Measurements from ENCODE around the gene TADA2B.
A peak's percentile ranks its signal among the peaks of the same experiment; 100 is the strongest.

Gene TADA2B

GRCh38 chr4:7018281-7018680, 24.9 kb upstream of the TADA2B start:
- DNase-seq (ENCODE audit: low read depth, low spot score), result no peak

GRCh38 chr4:7019367-7019766, 23.8 kb upstream of the TADA2B start:
- no peak for DNase-seq (ENCODE audit: low read depth, low spot score)

- DNase-seq (ENCODE audit: low read depth, low spot score), result no peak
These were observed 22.9 kb upstream of the TADA2B start for GRCh38 chr4:7020290-7020689.

DNA sequence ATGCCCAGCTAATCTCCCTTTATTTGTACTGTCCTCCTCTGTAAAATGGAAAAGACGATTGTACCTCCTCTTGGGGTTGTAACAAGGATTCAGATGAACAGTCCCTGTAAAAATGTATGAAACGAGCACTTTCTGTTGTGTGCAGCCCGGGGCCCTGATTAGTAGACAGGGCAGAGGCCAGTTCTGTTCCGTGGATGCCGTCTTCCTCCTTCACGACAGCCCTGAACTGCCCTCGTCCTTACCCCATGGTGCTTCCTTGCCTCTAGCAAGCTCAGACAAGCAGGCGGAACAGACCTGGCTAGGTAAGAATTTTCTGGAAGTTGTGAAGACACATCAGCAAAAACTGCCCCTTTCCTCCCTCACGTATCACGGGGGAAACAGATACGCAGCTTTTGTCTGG, 22.3 kb upstream of the TADA2B start:
- DNase-seq (ENCODE audit: low read depth, low spot score), result no peak

GRCh38 chr4:7021355-7021754, 21.8 kb upstream of the TADA2B start:
- DNase-seq (ENCODE audit: low read depth, low spot score), result no peak

DNA sequence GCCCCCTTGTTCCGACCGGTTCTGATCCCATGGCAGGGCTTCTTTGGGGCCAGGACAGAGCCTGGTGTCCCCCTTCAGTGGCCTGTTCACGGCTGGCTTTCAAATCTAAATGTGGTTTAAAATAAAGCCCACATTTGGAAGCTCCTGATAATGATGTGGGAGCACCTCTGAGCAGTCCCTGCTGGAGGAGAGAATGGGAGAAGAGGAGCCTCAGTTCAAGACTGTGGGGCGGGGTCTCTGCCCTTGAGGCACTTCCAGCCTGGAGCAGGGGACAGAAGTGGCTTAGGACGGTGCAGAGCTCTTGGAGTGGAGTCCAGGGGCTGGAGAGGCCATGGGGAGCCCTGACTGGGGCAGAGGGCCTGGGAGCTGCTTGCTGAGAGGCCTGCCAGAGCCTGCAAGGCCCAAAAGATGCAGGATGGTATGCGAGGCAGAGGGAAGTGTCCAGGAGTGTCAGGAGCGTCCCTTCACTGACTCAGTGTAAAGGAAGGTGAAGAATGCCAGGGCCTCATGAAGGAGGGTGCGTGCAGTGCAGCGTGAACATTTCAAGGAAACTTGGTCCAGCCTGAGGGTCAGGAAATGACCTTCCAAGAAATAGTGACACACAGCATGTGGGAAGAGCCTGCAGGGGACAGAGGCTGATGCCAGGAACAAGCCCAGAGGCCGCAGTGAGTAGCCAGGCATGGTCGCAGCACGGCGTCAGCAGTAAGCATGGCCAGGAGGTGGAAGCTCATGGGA, 21.1 kb upstream of the TADA2B start:
- DNase-seq (ENCODE audit: low read depth, low spot score), result no peak

GRCh38 chr4:7023486-7023885, 19.7 kb upstream of the TADA2B start:
- no peak for DNase-seq (ENCODE audit: low read depth, low spot score)

DNA sequence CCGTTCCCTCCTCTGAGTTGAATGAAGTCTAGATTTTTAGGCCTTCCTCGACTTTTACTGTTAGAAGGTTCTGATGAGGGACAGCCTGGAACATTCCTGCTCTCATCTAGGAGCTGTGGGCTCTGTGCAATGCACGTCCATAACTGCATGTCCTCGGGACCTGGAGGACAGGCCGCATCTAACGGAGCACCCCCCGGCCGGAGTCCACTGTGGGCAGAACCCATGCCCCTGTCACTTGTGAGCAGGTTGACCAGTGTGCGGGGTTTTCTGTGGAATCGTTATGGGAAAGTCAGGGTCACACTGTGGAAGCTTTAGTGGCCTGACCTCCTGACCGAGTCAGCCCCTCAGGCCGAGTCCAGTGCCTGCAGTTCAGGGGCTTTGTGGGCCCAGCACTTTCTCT, 19.3 kb upstream of the TADA2B start:
- DNase-seq (ENCODE audit: low read depth, low spot score), result no peak

DNA sequence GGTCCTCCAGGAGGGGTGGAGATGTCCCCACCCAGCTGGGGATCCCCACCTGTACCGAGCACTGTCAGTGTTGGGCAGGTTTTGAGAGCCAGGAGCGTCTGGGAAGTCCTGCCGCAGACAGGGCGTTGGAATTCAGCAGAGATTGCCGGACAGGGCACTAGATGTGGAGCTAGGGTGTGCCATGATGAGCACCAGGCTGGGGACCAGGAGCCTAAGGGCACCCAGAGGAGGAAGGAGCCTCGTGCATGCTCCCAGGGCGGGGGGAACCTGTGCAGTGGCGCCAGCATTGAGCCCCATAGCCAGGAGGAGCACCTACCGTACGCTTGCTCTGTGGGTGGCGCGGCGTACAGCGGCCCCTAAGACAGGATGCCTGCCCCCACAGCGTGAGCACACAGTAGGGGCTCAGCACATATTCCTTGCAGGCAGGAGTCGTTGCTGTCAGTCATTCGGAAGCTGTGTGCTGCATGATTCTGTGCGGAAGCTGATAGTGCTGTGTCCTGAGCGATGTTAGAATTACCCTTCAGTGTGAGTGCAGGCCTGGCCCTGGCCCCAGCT, 18.8 kb upstream of the TADA2B start:
- DNase-seq (ENCODE audit: low read depth, low spot score), result no peak

DNA sequence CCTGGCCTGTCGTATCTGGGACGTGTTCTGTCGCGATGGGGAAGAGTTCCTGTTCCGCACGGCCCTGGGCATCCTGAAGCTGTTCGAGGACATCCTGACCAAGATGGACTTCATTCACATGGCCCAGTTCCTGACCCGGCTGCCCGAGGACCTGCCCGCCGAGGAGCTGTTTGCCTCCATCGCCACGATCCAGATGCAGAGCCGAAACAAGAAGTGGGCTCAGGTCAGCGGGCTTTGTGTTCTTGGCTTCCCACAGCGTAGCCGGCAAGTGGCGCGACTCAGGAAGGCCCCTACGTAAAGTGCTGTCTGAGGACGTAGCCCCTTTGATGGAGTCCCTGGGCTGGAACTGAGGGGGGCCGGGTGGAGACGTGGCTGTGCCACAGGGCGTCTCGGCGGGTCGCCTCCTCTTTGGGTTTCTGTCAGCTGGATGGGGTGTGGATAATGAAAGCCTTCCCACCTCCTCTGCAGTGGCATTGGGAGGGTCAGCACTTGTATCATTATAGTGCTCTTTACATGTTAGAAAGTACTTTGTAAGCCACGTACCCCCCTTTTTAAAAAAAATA, 18.1 kb upstream of the TADA2B start:
- no peak for DNase-seq (ENCODE audit: low read depth, low spot score)

GRCh38 chr4:7026107-7026506, 17.1 kb upstream of the TADA2B start:
- no peak for DNase-seq (ENCODE audit: low read depth, low spot score)

- no peak for DNase-seq (ENCODE audit: low read depth, low spot score)
These were observed 15.9 kb upstream of the TADA2B start for GRCh38 chr4:7027284-7027683.

DNA sequence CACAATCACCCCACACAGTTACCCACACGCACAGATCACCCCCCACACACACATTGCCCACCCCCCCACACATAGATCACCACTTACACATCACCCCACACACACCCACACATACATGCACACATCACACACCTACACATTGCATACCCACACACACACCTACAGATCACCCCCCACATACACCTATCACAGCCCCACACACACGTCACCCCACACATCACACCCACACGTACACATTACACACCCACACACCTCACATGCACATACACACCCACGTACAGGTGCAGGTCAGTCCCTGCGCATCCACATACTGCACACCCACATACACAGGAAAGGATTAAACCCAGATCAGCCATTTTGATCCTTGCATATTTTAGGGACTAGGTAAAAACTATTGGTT, 15.3 kb upstream of the TADA2B start:
- no peak for DNase-seq (ENCODE audit: low read depth, low spot score)

GRCh38 chr4:7029212-7029611, 14.0 kb upstream of the TADA2B start:
- DNase-seq (ENCODE audit: low read depth, low spot score), result no peak

DNA sequence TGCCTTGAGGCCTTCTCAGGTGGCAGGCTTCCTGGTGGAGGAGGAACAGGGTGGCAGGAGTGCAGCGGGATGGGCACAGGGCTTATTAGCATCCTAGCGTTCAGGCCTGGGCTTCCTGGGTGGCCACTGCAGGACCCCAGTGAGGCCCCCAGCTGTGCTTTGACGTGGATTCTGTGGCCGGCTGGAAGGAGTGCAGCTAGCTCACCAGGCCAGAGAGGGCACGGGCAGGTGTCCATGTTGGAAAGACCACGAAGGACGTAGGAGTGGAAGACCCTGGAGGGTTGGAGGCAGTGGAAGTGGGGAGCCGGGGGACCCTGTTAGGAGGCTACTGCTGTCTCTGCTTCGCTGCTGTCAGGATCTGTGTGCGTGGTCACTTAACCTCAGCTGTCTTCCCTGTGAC, 13.3 kb upstream of the TADA2B start:
- DNase-seq (ENCODE audit: low read depth, low spot score), result no peak

GRCh38 chr4:7030856-7031255, 12.3 kb upstream of the TADA2B start:
- no peak for DNase-seq (ENCODE audit: low read depth, low spot score)

GRCh38 chr4:7031558-7032449, 11.4 kb upstream of the TADA2B start:
- peak; percentile 53 for DNase-seq (ENCODE audit: low read depth, low spot score)

DNA sequence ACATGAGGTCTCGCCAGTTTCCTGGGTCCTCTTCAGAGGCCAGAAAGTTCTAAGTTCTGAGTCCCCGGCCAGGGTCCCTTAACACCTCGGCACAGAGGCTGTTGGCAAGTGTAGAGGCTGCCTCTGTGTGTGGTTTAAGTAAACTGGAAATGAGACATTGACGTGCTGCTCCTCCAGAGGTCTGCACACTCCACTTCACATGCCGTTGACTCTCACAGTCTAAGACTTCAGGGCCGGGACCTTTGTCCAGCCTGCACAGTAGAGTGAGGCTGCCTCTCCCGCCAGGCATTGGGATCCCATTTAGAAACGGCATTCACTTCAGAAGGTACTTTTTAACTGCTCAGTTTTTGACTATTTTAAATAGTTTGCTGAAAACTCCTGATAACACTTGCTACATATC, 10.6 kb upstream of the TADA2B start:
- DNase-seq (ENCODE audit: low read depth, low spot score), result no peak

DNA sequence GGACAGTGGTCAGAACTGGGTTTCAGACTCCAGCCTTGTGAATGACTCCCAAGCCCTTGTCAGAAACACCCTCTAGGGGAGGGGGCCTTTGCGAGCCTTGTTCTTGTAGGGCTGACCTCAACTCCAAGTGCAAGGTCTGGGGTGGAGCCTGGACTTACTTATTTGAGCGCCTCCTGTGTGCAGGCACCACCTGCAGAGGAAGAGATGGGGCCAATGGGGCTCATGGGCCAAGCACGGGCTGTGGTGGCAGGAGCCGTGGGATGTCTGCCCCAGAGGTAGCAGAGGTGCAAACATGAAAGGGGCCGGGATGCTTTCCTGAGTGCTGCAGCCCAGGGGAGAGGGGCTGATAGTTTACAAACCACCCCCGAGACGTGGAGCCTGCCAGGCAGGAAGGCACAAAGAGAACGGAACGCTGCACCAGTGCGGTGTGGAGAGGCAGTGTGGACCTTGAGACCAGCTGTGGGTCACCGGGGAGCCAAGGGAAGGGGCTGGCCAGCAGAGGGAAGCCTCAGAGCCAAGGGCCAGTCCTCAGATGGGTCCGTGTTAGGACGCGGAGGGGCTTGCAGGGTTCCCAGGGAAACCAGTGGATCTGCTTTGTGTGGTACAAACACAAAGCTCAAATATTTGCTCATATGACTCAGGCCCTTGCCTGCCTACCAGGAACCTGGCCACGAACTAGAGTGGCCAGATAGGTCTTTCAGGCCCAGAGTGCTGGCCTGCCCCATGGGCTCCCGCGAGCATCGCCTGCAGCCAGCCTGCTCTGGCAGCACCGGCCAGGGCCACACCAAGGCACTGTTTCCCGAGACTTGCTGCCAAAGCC, 8.7 kb upstream of the TADA2B start:
- DNase-seq (ENCODE audit: low read depth, low spot score), result no peak

DNA sequence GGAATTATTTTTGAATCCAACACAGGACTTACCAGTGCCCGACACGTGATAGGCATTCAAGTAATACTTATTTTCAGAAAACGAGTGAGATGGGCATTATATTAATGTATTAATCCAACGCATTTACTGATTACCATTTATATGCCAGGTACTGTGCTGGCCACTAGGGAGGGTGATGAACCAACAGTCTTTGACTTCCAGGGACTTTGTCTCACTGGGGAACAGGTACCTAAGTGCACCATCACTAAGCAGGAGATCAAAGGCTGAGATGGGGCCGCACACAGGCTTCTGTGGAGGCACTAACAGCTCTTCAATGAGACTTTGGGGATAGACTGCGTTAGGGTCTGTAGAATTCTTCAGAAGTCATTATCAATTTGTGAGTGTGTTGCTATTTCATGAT, 5.7 kb upstream of the TADA2B start:
- no peak for DNase-seq (ENCODE audit: low read depth, low spot score)

DNA sequence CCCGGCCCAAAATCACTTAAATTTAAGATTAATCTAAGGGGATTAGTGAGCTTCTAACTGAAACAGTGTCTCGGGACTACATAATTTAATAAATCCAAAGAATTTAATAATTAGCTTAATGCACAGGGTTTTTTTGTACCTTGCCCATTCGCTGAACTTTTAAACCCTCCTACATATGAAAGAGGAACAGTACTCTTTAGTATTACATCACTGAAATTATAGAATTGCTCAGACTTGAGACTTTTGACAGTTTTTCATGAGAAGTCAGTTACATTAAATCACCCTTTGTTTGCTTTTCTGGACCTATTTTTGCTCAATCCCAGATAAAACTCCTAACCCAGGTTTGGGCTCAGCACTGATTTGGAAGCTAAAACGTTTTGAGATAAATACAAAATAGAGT, 2.4 kb upstream of the TADA2B start:
- DNase-seq (ENCODE audit: low read depth, low spot score), result no peak

GRCh38 chr4:7041246-7041645, 1.9 kb upstream of the TADA2B start:
- no peak for DNase-seq (ENCODE audit: low read depth, low spot score)

Data from smooth muscle cell of the brain vasculature (primary cell).